ENCODE results near the gene ZMIZ2.

DNA sequence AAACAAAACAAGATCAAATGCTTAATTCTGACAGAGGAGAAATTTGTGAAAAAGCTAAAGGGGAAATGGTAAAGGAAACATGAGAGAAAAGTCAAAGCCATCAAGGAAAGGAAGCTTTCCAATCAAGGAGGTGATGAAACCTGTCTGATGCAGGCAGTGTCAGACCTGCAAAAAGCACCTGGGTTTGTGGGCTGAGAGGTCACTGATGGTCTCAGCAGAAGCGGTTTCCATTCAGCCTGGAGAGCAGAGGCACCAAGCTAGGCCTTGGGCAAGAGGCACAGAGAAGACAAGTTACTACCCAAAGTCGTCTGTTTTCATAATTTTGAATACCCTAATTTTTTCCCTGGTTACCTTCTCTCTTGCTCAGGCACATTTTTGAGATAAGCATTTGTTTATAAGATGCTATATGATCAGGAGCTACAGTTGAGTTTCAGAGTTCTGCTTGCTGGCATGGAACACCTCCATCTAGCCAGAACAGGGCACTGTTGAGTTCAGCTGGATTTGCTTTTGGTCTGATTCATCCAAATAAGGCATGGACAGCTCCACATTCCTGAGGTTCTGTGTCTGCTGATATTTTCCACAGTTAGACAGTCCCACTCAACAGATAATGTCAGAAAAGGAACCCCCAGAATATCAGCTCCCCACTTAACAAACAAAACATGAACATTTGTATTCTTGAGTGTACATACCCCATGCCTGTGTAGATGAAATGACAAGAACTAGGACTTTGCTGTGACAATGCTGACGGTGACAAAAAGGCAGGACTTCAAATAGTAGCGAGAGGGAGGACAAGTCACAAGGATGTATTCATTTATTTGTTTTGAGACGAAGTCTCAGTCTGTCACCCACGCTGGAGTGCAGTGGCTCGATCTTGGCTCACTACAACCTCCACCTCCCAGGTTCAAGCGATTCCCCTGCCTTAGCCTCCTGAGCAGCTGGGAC is 42.9 kb downstream of the ZMIZ2 start:
- TF ChIP-seq, protein P1, sequence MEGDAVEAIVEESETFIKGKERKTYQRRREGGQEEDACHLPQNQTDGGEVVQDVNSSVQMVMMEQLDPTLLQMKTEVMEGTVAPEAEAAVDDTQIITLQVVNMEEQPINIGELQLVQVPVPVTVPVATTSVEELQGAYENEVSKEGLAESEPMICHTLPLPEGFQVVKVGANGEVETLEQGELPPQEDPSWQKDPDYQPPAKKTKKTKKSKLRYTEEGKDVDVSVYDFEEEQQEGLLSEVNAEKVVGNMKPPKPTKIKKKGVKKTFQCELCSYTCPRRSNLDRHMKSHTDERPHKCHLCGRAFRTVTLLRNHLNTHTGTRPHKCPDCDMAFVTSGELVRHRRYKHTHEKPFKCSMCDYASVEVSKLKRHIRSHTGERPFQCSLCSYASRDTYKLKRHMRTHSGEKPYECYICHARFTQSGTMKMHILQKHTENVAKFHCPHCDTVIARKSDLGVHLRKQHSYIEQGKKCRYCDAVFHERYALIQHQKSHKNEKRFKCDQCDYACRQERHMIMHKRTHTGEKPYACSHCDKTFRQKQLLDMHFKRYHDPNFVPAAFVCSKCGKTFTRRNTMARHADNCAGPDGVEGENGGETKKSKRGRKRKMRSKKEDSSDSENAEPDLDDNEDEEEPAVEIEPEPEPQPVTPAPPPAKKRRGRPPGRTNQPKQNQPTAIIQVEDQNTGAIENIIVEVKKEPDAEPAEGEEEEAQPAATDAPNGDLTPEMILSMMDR (IDR thresholded peaks at IDR 0.05; ENCODE audit: low read depth, low read length), result no peak
- no peak for TF ChIP-seq EZH2phosphoT487 (IDR thresholded peaks at IDR 0.05; ENCODE audit: low read depth)

All from OCI-LY3 (cell line).